Measurements from ENCODE around the gene SLC4A8.

DNA sequence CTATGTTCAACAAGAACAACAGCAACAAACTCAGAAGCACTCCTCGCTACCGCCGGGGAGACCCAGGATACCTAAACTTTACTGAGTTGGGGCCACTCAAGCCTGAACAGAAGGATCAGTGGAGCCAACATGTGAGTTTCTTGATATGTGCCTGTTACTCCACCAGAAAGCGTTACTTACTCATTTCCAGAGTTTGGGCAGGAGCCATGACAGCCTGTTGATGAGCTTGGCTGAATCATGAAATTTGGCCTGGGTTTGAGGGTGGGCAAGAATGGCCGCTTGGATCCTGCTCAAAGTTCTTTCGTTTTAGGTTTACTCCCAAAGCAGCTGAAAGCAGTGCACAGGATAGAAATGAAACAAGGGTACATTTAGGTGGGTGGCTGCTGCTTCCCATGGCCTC lies 21.5 kb upstream of the SLC4A8 start:
- TF ChIP-seq, protein P1, sequence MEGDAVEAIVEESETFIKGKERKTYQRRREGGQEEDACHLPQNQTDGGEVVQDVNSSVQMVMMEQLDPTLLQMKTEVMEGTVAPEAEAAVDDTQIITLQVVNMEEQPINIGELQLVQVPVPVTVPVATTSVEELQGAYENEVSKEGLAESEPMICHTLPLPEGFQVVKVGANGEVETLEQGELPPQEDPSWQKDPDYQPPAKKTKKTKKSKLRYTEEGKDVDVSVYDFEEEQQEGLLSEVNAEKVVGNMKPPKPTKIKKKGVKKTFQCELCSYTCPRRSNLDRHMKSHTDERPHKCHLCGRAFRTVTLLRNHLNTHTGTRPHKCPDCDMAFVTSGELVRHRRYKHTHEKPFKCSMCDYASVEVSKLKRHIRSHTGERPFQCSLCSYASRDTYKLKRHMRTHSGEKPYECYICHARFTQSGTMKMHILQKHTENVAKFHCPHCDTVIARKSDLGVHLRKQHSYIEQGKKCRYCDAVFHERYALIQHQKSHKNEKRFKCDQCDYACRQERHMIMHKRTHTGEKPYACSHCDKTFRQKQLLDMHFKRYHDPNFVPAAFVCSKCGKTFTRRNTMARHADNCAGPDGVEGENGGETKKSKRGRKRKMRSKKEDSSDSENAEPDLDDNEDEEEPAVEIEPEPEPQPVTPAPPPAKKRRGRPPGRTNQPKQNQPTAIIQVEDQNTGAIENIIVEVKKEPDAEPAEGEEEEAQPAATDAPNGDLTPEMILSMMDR (IDR thresholded peaks at IDR 0.05; ENCODE audit: low read depth, low read length, poor library complexity, severe bottlenecking): no peak
- no peak for TF ChIP-seq EZH2phosphoT487 (IDR thresholded peaks at IDR 0.05; ENCODE audit: borderline replicate concordance, low read length)

Measured in DOHH2 (cell line).